Endothelial cell of umbilical vein (primary cell): ENCODE measurements around the gene CHCHD3.

ENCODE experiments used
- CTCF ChIP-seq, 2 donors: IDR thresholded peaks; 1 replicate in 1 of 2; 2 replicates in 1 of 2; pipeline ENCODE4 v1.5.1; 2011; ENCODE audit warnings: low read length in 2 of 2, mild to moderate bottlenecking in 2 of 2, moderate library complexity in 2 of 2, control low read depth in 1 of 2, inconsistent platforms in 1 of 2, low read depth in 1 of 2; ENCODE audit not compliant: insufficient read depth in 1 of 2; ENCODE audit errors: extremely low read depth in 1 of 2
- EZH2 ChIP-seq: IDR thresholded peaks from 2 replicates; pipeline ENCODE4 v1.6.1; 2012; ENCODE audit warnings: borderline replicate concordance, low read depth, mild to moderate bottlenecking, moderate library complexity, low read length, inconsistent platforms; ENCODE audit not compliant: severe bottlenecking
- FOS ChIP-seq: IDR thresholded peaks from 2 replicates; pipeline ENCODE4 v1.6.1; 2011; ENCODE audit warnings: mild to moderate bottlenecking, low read length, moderate library complexity, borderline replicate concordance; ENCODE audit not compliant: insufficient read depth
- GATA2 ChIP-seq: IDR thresholded peaks from 2 replicates; pipeline ENCODE4 v1.7.0; 2011; ENCODE audit warnings: low read depth, mild to moderate bottlenecking, moderate library complexity, mixed read lengths, low read length; ENCODE audit not compliant: insufficient read length, insufficient read depth
- MYC ChIP-seq: IDR thresholded peaks from one replicate; pipeline ENCODE4 v1.6.1; 2011; ENCODE audit warnings: mild to moderate bottlenecking, low read depth, low read length
- POLR2A ChIP-seq: IDR thresholded peaks from 2 replicates; pipeline ENCODE4 v1.6.1; 2012; ENCODE audit warnings: low read depth, mild to moderate bottlenecking, control low read depth, low read length
- POLR2AphosphoS5 ChIP-seq: IDR thresholded peaks from 2 replicates; pipeline ENCODE4 v1.6.1; 2012; ENCODE audit warnings: low read depth, mild to moderate bottlenecking, control low read depth, low read length, moderate library complexity; ENCODE audit not compliant: insufficient read depth
- TF ChIP-seq, protein P1 (sequence below): IDR thresholded peaks from 2 replicates; pipeline ENCODE4 v1.6.1; 2011; ENCODE audit not compliant: insufficient read depth, insufficient read length

DNA sequence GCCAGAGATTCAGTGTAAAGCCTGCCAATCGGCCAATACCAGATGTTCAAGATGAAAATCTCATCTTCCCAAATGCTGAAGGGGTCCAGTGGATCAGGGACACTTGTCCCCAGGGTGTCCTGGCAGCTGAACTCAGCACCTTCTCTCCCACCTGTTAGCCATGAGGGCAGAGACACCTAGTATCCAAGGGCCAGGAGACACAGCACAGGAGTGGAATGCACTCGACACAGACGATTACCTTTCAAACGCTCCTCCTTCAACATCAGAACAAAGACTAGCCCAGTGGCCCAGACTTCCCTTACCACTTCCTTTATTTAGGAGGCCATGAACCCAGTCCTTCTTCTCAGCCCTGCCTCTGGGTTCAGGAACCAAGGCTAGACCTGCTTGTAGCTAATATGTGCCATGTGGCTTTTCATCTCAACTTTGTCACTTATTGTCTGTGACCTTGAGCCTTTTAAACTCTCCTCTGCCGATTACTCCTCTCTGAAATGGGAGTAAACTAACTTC, 325.4 kb downstream of the CHCHD3 start:
- no peak for TF ChIP-seq POLR2AphosphoS5
- TF ChIP-seq POLR2A, result no peak
- TF ChIP-seq CTCF (IDR thresholded peaks at IDR 0.05; ENCODE audit: extremely low read depth in 1 of 2, insufficient read depth in 1 of 2, low read depth in 1 of 2, low read length in 2 of 2), result no peak
- TF ChIP-seq MYC, result no peak
- TF ChIP-seq FOS, result no peak
- TF ChIP-seq, protein P1, sequence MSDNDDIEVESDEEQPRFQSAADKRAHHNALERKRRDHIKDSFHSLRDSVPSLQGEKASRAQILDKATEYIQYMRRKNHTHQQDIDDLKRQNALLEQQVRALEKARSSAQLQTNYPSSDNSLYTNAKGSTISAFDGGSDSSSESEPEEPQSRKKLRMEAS, result no peak
- TF ChIP-seq EZH2, result no peak
- no peak for TF ChIP-seq GATA2
